A549 (cell line): ENCODE measurements around the gene COG8. TPM values are rescaled to one million over a fixed set of nuclear protein-coding genes. Genes with fewer than 3 reads are reported as not detected.

ENCODE experiments used
- ATAC-seq, 2 experiments: fragments of 200-7000 bp in 1 of 2; fragments of >200 bp in 1 of 2; cut with Nextera tagmentation in 1 of 2; cut with Tn5 transposase in 1 of 2; 3 replicates each; pipeline versions ENCODE4 v1.8.0 to v1.9.1; 2018 to 2020; ENCODE audit warnings: mild to moderate bottlenecking in 1 of 2, moderate library complexity in 1 of 2
- CTCF ChIA-PET: fragments of 300-600 bp; sonication (Branson Sonifier 250); formaldehyde crosslinking; extraction: SDS; loops from one replicate; lab custom pipeline; 2021; ENCODE audit warnings: antibody characterized with exemption, inconsistent platforms; lab: Yijun Ruan, JAX
- POLR2A ChIA-PET: fragments of 350-600 bp; formaldehyde crosslinking; extraction: SDS; loops from one replicate; lab custom pipeline; 2021; ENCODE audit warnings: antibody characterized with exemption, inconsistent platforms; lab: Yijun Ruan, JAX
- DNase-seq, 2 experiments: peaks; one replicate each; pipeline versions ENCODE4 v3.0.0 to v3.0.0-alpha.2; 2011 to 2016; ENCODE audit warnings: low read depth in 1 of 2, low spot score in 1 of 2
- FAIRE-seq: peaks from 2 replicates; lab custom pipeline; 2011; peaks lifted over from hg19 to GRCh38; lab: Jason Lieb, UNC
- H3K27ac ChIP-seq, 2 experiments: fragments of >200 bp; sonication (Bioruptor Twin); formaldehyde crosslinking; 3 replicates each; pipeline ENCODE4 v1.5.1; 2016 to 2017
- H3K4me1 ChIP-seq: fragments of >200 bp; sonication (Bioruptor Twin); formaldehyde crosslinking; 3 replicates; pipeline ENCODE4 v1.6.1; 2016
- H3K4me2 ChIP-seq: fragments of >200 bp; sonication (Bioruptor Twin); formaldehyde crosslinking; 3 replicates; pipeline ENCODE4 v1.6.1; 2016
- H3K4me3 ChIP-seq: fragments of >200 bp; sonication (Bioruptor Twin); formaldehyde crosslinking; 3 replicates; pipeline ENCODE4 v1.5.1; 2016
- H3K9me3 ChIP-seq: fragments of >200 bp; sonication (Bioruptor Twin); formaldehyde crosslinking; 3 replicates; pipeline ENCODE4 v1.6.1; 2016
- BHLHE40 ChIP-seq: IDR thresholded peaks from 2 replicates; pipeline ENCODE4 v1.6.1; 2012; ENCODE audit warnings: low read depth, low read length, inconsistent platforms
- CHD2 ChIP-seq: fragments of 150-350 bp; IDR thresholded peaks from 2 replicates; pipeline ENCODE4 v1.6.1; 2014; ENCODE audit warnings: low read length; ENCODE audit not compliant: partially characterized antibody
- CHD4 ChIP-seq: fragments of 200-600 bp; sonication (generic); IDR thresholded peaks from 2 replicates; pipeline ENCODE4 v1.6.1; 2016; ENCODE audit warnings: antibody characterized with exemption, mild to moderate bottlenecking, borderline replicate concordance
- CTCF ChIP-seq: fragments of >200 bp; sonication (Bioruptor Twin); formaldehyde crosslinking; IDR thresholded peaks from 3 replicates; pipeline ENCODE4 v1.5.1; 2016
- E2F6 ChIP-seq: IDR thresholded peaks from 2 replicates; pipeline ENCODE4 v1.6.1; 2012; ENCODE audit warnings: low read depth, borderline replicate concordance
- EHF ChIP-seq: fragments of 250-450 bp; sonication (Bioruptor Pico); IDR thresholded peaks from 2 replicates; pipeline ENCODE4 v1.5.0; 2020; ENCODE audit warnings: mild to moderate bottlenecking
- HDAC2 ChIP-seq: fragments of 200-600 bp; sonication (generic); IDR thresholded peaks from 2 replicates; pipeline ENCODE4 v1.6.1; 2016
- HOXA7 ChIP-seq: fragments of 250-450 bp; sonication (Bioruptor Pico); IDR thresholded peaks from 2 replicates; pipeline ENCODE4 v1.5.0; 2020; ENCODE audit warnings: mild to moderate bottlenecking, moderate library complexity
- HOXB5 ChIP-seq: fragments of 250-450 bp; sonication (Bioruptor Pico); IDR thresholded peaks from 2 replicates; pipeline ENCODE4 v1.5.0; 2020; ENCODE audit warnings: mild to moderate bottlenecking, moderate library complexity
- JUNB ChIP-seq: fragments of >200 bp; sonication (Bioruptor Twin); formaldehyde crosslinking; IDR thresholded peaks from 2 replicates; pipeline ENCODE4 v1.6.1; 2016
- KDM5A ChIP-seq: fragments of 200-600 bp; sonication (generic); IDR thresholded peaks from 2 replicates; pipeline ENCODE4 v1.6.1; 2016; ENCODE audit warnings: antibody characterized with exemption, mild to moderate bottlenecking
- MAFK ChIP-seq: fragments of 450-650 bp; IDR thresholded peaks from 2 replicates; pipeline ENCODE4 v1.6.1; 2014; ENCODE audit not compliant: partially characterized antibody
- NPAS2 ChIP-seq: fragments of 250-450 bp; sonication (Bioruptor Pico); IDR thresholded peaks from 2 replicates; pipeline ENCODE4 v1.8.0; 2022; ENCODE audit warnings: mild to moderate bottlenecking, moderate library complexity, borderline replicate concordance
- POLR2A ChIP-seq: IDR thresholded peaks from 2 replicates; pipeline ENCODE4 v1.6.1; 2012; ENCODE audit warnings: mild to moderate bottlenecking, low read length
- POLR2AphosphoS2 ChIP-seq: conservative IDR thresholded peaks from 2 replicates; pipeline ENCODE4 v1.6.1; 2012; ENCODE audit warnings: low read length, improper control_type of control experiment, inconsistent platforms
- RARB ChIP-seq: fragments of 250-450 bp; sonication (Bioruptor Pico); IDR thresholded peaks from 2 replicates; pipeline ENCODE4 v1.8.0; 2021; ENCODE audit warnings: mild to moderate bottlenecking, moderate library complexity
- RCOR1 ChIP-seq: fragments of 150-350 bp; IDR thresholded peaks from 2 replicates; pipeline ENCODE4 v1.6.1; 2014; ENCODE audit warnings: antibody characterized with exemption, low read length, low read depth
- RFX5 ChIP-seq: fragments of 450-650 bp; IDR thresholded peaks from 2 replicates; pipeline ENCODE4 v1.7.1; 2014; ENCODE audit warnings: antibody characterized with exemption, mild to moderate bottlenecking, moderate library complexity
- SMC3 ChIP-seq: fragments of >200 bp; sonication (Bioruptor Twin); formaldehyde crosslinking; IDR thresholded peaks from 3 replicates; pipeline ENCODE4 v1.6.1; 2018; ENCODE audit warnings: inconsistent platforms
- TFCP2L1 ChIP-seq: fragments of 250-450 bp; sonication (Bioruptor Pico); IDR thresholded peaks from 2 replicates; pipeline ENCODE4 v1.5.0; 2021; ENCODE audit warnings: mild to moderate bottlenecking
- TP53 ChIP-seq: fragments of 250-450 bp; sonication (Bioruptor Pico); IDR thresholded peaks from 2 replicates; pipeline ENCODE4 v1.5.0; 2021; ENCODE audit warnings: mild to moderate bottlenecking, moderate library complexity
- ZC3H11A ChIP-seq: fragments of 450-650 bp; IDR thresholded peaks from 2 replicates; pipeline ENCODE4 v1.6.1; 2014; ENCODE audit warnings: antibody characterized with exemption, mild to moderate bottlenecking
- ZFP36 ChIP-seq: fragments of 450-650 bp; IDR thresholded peaks from 2 replicates; pipeline ENCODE4 v1.6.1; 2014; ENCODE audit warnings: borderline replicate concordance; ENCODE audit not compliant: partially characterized antibody
- ZNF302 ChIP-seq: fragments of 250-450 bp; sonication (Bioruptor Pico); IDR thresholded peaks from 2 replicates; pipeline ENCODE4 v1.9.0; 2021; ENCODE audit warnings: inconsistent platforms, mild to moderate bottlenecking, moderate library complexity
- WGBS: methylation state at CpG from one replicate; pipeline ENCODE4 v1.1.6; 2017; ENCODE audit errors: missing lambda C conversion rate; 5-methylcytosine and 5-hydroxymethylcytosine counted together
- polyA plus RNA-seq, 4 experiments: library from polyadenylated mRNA; depleted of rRNA in 3 of 4; stranded (reverse); fragments of >200 nt; fragmentation: RNase III in 1 of 4; extraction: RNeasy Plus Mini Kit Qiagen cat#74134 plus additional on column Dnase treatment in 1 of 4; gene quantifications; 2 replicates in 3 of 4; 3 replicates in 1 of 4; pipeline ENCODE4 v1.2.3, GENCODE V29; 2011 to 2017
- TF ChIP-seq, protein P1 (sequence below): fragments of 250-450 bp; sonication (Bioruptor Pico); IDR thresholded peaks from 2 replicates; pipeline ENCODE4 v1.5.0; 2020; ENCODE audit warnings: low read depth, mild to moderate bottlenecking, moderate library complexity
- TF ChIP-seq, protein P2 (sequence below): fragments of 250-450 bp; sonication (Bioruptor Pico); IDR thresholded peaks from 2 replicates; pipeline ENCODE4 v1.5.0; 2021; ENCODE audit warnings: mild to moderate bottlenecking, moderate library complexity, borderline replicate concordance
- TF ChIP-seq, protein P3 (sequence below): IDR thresholded peaks from 2 replicates; pipeline ENCODE4 v1.6.1; 2012
- TF ChIP-seq, protein P4 (sequence below): fragments of 450-650 bp; IDR thresholded peaks from 2 replicates; pipeline ENCODE4 v1.6.1; 2014; ENCODE audit warnings: antibody characterized with exemption

Gene COG8
- polyA plus RNA-seq, 2 of the 4 experiments (the other 2 are of a cell fraction) = 21.4 to 24.3 TPM

DNA sequence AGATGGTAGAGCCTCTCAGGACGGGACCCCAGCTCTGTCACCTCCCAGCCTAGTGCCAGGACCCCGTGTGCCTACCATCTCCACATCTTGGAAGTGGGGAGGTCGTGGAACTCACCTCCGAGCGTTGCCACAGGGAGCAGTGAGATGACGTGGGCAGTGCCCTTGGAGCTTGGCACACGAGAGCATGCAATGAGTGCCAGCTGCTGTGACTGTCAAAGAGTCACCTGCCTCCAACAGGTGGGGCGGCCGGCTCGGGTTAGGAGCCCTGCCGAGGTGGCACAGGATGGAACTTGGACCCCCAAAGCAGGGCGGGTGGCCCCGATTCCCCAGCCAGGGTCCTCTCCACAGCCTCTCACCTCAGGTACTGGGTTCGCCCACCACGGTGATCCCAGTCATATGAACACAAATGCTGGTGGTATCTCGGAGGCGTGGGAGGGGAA is 22.7 kb downstream of the COG8 start:
- ChIA-PET CTCF (interaction anchor here (1.3 to 1.5 kb wide), 3 partner anchors 10 to 414 kb away, joined by 3 to 5 read pairs (median 4); no protein-coding TSS in a partner anchor), POLR2A (no interaction called here)

DNA sequence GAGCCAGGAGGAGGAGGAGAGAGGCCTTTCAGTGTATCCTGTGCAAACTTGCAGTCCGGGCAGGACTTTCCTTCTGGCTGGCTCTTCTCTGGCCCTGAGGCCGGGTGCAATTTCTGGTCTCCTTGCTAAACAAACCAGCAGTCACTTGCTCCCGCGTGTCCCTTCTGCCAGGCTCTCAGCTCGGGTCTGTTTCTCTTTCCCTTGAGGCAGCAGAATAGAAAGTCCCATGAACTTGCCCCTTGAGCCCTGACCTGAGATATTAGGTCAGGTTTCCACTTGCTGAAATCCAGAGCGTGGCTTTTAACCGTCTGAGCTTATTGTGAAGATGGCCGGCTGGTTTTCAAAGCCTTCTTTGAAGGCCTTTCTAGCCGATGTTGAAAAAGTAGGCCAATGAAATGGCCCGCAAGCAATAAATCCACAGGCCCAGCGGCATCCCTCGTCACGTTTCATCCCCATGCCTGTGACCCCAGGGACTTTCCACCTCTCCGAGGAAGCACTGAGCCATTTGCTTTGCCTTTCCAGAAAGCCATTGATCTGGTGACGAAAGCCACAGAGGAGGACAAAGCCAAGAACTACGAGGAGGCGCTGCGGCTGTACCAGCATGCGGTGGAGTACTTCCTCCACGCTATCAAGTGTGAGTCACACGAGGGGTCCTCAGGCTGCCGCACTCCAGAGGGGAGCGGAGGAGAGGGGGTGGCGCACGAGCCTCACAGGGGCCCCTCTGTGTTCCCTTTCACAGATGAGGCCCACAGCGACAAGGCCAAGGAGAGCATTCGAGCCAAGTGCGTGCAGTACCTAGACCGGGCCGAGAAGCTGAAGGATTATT is 23.7 kb downstream of the COG8 start:
- no peak overlapping the region for H3K4me3 ChIP-seq
- 93% methylated on average over 30 of the region's 30 CpGs for WGBS
- ATAC-seq (no peak), FAIRE-seq (no peak)
- peaks cover 9% of the 10 kb centered on the region; the same call in 2 of the 3 replicates for H3K4me1 ChIP-seq
- CTCF ChIA-PET = interaction anchor here (0.6 to 1.8 kb wide), 6 partner anchors 11 to 413 kb away, joined by 3 to 8 read pairs (median 4); no protein-coding TSS in a partner anchor
- POLR2A ChIA-PET = no interaction called here
- TF ChIP-seq, protein P1, sequence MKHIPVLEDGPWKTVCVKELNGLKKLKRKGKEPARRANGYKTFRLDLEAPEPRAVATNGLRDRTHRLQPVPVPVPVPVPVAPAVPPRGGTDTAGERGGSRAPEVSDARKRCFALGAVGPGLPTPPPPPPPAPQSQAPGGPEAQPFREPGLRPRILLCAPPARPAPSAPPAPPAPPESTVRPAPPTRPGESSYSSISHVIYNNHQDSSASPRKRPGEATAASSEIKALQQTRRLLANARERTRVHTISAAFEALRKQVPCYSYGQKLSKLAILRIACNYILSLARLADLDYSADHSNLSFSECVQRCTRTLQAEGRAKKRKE (CRISPR knock-in tag) = no peak
- TF ChIP-seq NPAS2 (CRISPR knock-in tag) (no peak), E2F6 (no peak), HOXA7 (no peak), BHLHE40 (no peak), RFX5 (no peak), SMC3 (no peak), HDAC2 (no peak), ZC3H11A (no peak), EHF (no peak), POLR2AphosphoS2 (no peak)
- TF ChIP-seq, all 56 proteins: peak for 0
- Histone ChIP-seq H3K9me3 (no peaks in the 10 kb centered on the region), H3K27ac (no peak overlapping the region), H3K4me2 (no peak overlapping the region)
- DNase-seq = no peak

More for the DNA sequence above, 22.7 kb downstream of the COG8 start:
- TF ChIP-seq TFCP2L1 (CRISPR knock-in tag) (no peak), CHD4 (no peak), CHD2 (no peak), RCOR1 (no peak), JUNB (no peak), RARB (no peak), POLR2A (no peak), E2F6 (no peak), CTCF (no peak), TP53 (CRISPR knock-in tag) (no peak), MAFK (no peak), ZNF302 (CRISPR knock-in tag) (no peak), KDM5A (no peak), HOXB5 (CRISPR knock-in tag) (no peak), ZFP36 (no peak), SMC3 (no peak)
- TF ChIP-seq, protein P2, sequence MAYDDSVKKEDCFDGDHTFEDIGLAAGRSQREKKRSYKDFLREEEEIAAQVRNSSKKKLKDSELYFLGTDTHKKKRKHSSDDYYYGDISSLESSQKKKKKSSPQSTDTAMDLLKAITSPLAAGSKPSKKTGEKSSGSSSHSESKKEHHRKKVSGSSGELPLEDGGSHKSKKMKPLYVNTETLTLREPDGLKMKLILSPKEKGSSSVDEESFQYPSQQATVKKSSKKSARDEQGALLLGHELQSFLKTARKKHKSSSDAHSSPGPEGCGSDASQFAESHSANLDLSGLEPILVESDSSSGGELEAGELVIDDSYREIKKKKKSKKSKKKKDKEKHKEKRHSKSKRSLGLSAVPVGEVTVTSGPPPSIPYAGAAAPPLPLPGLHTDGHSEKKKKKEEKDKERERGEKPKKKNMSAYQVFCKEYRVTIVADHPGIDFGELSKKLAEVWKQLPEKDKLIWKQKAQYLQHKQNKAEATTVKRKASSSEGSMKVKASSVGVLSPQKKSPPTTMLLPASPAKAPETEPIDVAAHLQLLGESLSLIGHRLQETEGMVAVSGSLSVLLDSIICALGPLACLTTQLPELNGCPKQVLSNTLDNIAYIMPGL (CRISPR knock-in tag) = no peak
- TF ChIP-seq, protein P3, sequence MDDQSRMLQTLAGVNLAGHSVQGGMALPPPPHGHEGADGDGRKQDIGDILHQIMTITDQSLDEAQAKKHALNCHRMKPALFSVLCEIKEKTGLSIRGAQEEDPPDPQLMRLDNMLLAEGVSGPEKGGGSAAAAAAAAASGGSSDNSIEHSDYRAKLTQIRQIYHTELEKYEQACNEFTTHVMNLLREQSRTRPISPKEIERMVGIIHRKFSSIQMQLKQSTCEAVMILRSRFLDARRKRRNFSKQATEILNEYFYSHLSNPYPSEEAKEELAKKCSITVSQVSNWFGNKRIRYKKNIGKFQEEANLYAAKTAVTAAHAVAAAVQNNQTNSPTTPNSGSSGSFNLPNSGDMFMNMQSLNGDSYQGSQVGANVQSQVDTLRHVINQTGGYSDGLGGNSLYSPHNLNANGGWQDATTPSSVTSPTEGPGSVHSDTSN = no peak
- TF ChIP-seq, protein P4, sequence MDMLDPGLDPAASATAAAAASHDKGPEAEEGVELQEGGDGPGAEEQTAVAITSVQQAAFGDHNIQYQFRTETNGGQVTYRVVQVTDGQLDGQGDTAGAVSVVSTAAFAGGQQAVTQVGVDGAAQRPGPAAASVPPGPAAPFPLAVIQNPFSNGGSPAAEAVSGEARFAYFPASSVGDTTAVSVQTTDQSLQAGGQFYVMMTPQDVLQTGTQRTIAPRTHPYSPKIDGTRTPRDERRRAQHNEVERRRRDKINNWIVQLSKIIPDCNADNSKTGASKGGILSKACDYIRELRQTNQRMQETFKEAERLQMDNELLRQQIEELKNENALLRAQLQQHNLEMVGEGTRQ = no peak
- TF ChIP-seq, all 56 proteins: peak for 0
- H3K4me3 ChIP-seq = no peak overlapping the region
- H3K4me2 ChIP-seq = no peak overlapping the region
- ATAC-seq = no peak
- WGBS = 95% methylated on average over 11 of the region's 17 CpGs
- FAIRE-seq = no peak
- no peak for DNase-seq
- H3K9me3 ChIP-seq = no peaks in the 10 kb centered on the region
- peaks cover 9% of the 10 kb centered on the region; the same call in 2 of the 3 replicates for H3K4me1 ChIP-seq
- H3K27ac ChIP-seq = no peak overlapping the region
